IPS-18a (cell line): ENCODE data around the gene ADGRL3.

Experiments
- H3K27ac ChIP-seq: one replicate; pipeline ENCODE4 v1.5.1; 2013; ENCODE audit warnings: low read length
- H3K27me3 ChIP-seq: one replicate; pipeline ENCODE4 v1.6.1; 2013; ENCODE audit warnings: mild to moderate bottlenecking, low read length; ENCODE audit not compliant: control insufficient read depth, insufficient read depth
- H3K36me3 ChIP-seq: one replicate; pipeline ENCODE4 v1.6.1; 2013; ENCODE audit warnings: low read depth, low read length; ENCODE audit not compliant: control insufficient read depth
- H3K4me1 ChIP-seq: one replicate; pipeline ENCODE4 v1.6.1; 2013; ENCODE audit warnings: low read depth, low read length; ENCODE audit not compliant: control insufficient read depth
- H3K4me3 ChIP-seq: one replicate; pipeline ENCODE4 v1.5.1; 2013; ENCODE audit warnings: low read length
- H3K9ac ChIP-seq: one replicate; pipeline ENCODE4 v1.6.1; 2013; ENCODE audit warnings: mild to moderate bottlenecking, low read length, moderate library complexity
- H3K9me3 ChIP-seq: one replicate; pipeline ENCODE4 v1.6.1; 2013; ENCODE audit warnings: low read depth, low read length; ENCODE audit not compliant: control insufficient read depth

The ADGRL3 gene

DNA sequence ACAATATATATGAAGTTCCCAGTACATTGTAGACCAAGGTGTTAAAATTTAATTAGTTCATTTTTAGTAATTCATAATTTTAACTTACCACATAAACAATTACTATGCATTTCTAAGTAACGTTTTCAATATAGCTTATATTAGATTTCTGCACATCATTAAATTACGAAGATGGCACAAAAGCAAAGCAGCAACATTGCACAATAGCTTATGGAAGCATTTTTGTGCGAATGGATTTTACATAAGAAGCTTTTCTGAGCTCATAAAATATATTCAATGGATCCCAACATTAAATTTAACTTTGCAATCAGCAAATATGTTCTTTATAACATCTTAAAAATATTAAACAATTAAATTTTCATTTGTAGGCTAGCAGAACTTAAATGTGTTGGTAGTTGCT, 875.4 kb downstream of the ADGRL3 start:
- no peaks in the 10 kb centered on the region for H3K9me3 ChIP-seq
- H3K9ac ChIP-seq = no peak overlapping the region
- peaks cover 30% of the 10 kb centered on the region for H3K4me1 ChIP-seq
- no peak overlapping the region for H3K27ac ChIP-seq
- H3K27me3 ChIP-seq = no peaks in the 10 kb centered on the region
- H3K36me3 ChIP-seq = no peaks in the 10 kb centered on the region
- no peak overlapping the region for H3K4me3 ChIP-seq

DNA sequence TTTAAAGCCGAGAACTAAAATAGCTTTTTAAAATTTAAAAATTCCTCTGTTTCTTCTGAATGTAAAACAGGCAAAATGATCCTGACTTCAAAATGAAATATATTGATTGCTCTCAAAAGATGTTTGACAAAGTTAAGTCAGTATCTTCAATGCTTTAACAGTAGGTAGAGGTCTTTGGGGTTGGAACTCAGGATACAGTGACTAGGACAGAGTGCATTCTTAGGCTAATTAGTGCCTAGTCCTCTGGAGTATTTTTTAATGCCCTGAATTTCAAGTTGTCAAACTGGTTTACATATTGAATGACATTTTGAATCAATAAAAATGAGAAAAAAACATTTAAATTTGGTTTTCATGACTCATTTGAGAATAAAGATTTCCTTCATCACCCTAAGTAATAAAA, 877.3 kb downstream of the ADGRL3 start:
- Histone ChIP-seq H3K4me3 (no peak overlapping the region), H3K9me3 (no peaks in the 10 kb centered on the region), H3K4me1 (peaks cover 31% of the 10 kb centered on the region), H3K36me3 (no peaks in the 10 kb centered on the region), H3K9ac (no peak overlapping the region), H3K27me3 (no peaks in the 10 kb centered on the region), H3K27ac (no peak overlapping the region)

DNA sequence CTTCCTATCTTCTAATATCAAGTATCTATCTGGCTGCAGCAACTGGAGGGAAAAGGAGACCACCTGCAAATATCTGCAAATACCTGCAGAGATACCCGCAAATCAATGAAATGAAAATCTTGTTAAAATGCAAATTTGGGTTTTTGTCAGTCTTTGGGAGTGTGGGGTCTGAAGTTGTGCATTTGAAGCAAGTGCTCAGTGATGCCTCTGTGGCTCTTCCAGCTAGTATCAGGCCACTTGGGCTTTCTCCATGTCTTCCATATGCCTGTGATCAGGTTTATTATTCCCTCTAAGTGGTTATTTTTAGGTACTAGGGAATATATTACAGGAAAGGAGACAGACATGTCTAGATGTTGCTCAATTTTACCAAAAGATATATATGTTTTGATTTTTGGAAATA, 880.3 kb downstream of the ADGRL3 start:
- Histone ChIP-seq H3K27me3 (no peaks in the 10 kb centered on the region), H3K27ac (no peak overlapping the region), H3K4me1 (peaks cover 25% of the 10 kb centered on the region), H3K9ac (no peak overlapping the region), H3K9me3 (no peaks in the 10 kb centered on the region), H3K4me3 (peak overlapping the region; percentile 19), H3K36me3 (no peaks in the 10 kb centered on the region)

DNA sequence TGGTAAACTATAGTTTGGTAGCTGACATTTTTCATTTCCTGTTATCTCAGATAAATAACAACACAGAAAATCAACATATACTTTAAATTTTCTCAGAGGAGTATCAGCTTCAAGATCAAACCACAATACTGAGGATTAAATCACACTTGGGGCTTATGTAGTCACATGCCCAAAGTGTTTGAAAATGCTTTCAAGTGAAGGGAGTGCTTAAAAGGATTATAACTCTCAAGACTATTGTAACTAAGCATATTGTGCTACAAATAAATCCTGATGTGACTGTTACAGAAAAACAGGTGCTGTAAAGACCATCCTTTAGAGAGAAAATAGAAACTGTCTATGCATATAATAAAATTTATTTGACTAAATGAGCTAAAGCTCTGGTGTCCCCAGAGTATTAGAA, 887.6 kb downstream of the ADGRL3 start:
- H3K27me3 ChIP-seq = no peaks in the 10 kb centered on the region
- no peak overlapping the region for H3K9ac ChIP-seq
- H3K4me1 ChIP-seq = no peaks in the 10 kb centered on the region
- no peak overlapping the region for H3K4me3 ChIP-seq
- no peaks in the 10 kb centered on the region for H3K9me3 ChIP-seq
- no peak overlapping the region for H3K27ac ChIP-seq
- H3K36me3 ChIP-seq = no peaks in the 10 kb centered on the region

DNA sequence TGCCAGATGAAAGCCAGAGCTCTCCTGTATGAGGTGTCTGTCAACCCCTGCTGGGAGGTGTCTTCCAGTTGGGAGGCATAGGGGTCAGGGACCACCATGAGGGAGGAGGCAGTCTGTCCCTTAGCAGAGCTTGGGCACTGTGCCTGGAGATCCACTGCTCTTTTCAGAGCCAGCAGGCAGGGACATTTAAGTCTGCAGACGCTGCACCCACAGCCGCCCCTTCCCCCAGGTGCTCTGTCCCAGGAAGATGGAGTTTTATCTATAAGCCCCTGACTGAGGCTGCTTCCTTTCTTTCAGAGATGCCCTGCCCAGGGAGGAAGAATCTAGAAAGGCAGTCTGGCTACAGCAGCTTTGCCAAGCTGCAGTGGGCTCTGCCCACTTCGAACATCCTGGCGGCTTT, 893.6 kb downstream of the ADGRL3 start:
- no peaks in the 10 kb centered on the region for H3K9me3 ChIP-seq
- H3K4me1 ChIP-seq = no peaks in the 10 kb centered on the region
- no peaks in the 10 kb centered on the region for H3K27me3 ChIP-seq
- H3K36me3 ChIP-seq = no peaks in the 10 kb centered on the region
- no peak overlapping the region for H3K4me3 ChIP-seq
- no peak overlapping the region for H3K9ac ChIP-seq
- H3K27ac ChIP-seq = no peak overlapping the region

DNA sequence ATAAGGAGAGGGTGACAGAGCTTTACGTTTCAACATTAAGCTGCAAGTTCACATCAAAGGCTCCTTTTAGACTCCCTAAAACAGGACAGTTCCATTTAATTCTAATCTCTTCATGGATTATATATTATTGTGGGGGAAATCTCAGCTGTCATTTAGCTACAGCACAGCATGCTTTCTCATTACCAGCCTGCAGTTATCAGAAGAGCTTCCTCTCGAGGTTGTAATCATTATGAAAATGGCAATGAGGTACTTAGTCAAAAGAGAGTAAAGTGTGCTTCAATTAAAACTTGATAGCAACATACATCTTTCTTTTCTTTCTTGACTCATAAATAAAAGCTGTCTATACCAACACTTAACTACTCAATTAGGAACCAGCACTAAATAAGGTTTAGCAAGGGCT, 896.8 kb downstream of the ADGRL3 start:
- Histone ChIP-seq H3K9ac (no peak overlapping the region), H3K4me1 (no peaks in the 10 kb centered on the region), H3K27ac (no peak overlapping the region), H3K9me3 (no peaks in the 10 kb centered on the region), H3K4me3 (no peak overlapping the region), H3K36me3 (no peaks in the 10 kb centered on the region), H3K27me3 (no peaks in the 10 kb centered on the region)

DNA sequence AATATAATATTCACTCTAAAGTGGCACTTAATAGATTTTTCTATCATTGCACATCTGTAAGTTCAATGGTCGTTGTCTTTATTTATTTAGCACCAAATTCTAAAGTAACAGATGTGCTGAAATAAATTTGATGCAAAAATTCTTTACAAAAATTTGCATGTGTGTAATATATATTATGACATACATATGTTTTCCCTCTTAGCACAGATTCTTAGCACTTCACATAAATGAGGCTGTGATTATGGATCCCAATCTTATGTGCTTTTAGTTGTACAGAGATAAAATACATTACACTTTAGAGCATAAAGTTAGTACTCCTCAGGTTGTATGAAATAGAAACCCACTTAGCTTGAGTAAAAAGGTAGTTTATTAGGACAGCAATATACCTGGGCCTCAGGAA, 915.1 kb downstream of the ADGRL3 start:
- Histone ChIP-seq H3K4me1 (no peaks in the 10 kb centered on the region), H3K27ac (no peak overlapping the region), H3K27me3 (no peaks in the 10 kb centered on the region), H3K36me3 (no peaks in the 10 kb centered on the region), H3K9ac (no peak overlapping the region), H3K4me3 (no peak overlapping the region), H3K9me3 (no peaks in the 10 kb centered on the region)

DNA sequence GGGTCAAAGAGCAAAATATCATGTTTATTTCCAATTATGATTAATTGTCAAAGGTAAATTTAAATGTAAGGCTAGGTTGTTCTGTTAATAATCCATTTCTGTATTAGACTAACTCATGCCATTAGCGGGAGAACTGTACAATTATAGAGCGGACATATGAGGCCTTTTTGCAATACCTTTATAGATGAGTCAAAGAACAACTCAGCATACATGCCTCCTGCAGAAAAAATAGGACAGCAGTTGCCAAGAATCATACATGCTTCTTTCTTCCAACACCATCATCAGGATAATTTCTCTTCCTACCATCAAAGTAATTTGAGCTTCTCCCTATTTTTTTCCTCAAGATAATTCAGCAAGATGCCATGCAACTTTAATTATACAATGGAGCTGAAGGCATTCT, 917.8 kb downstream of the ADGRL3 start:
- Histone ChIP-seq H3K9ac (no peak overlapping the region), H3K4me1 (no peaks in the 10 kb centered on the region), H3K36me3 (no peaks in the 10 kb centered on the region), H3K27ac (no peak overlapping the region), H3K27me3 (no peaks in the 10 kb centered on the region), H3K4me3 (no peak overlapping the region), H3K9me3 (no peaks in the 10 kb centered on the region)

DNA sequence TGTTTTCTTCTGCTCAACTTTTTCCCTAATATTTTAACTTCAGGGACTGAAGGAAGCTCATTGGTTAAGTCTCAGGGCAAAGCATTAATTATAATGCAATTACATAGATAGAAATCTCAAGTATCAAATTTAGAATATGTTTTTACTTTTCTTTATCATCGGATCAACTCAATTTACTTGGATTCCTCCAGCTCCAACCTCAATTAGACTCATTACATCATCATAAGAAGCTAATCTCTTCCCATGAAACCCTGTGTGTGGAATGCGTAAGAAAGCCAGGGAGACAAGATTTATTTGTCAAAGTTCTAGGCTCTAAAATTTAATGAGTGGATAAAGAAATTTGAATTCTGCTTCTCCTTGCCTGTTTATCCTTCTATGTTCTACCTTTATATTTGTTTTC, 918.4 kb downstream of the ADGRL3 start:
- H3K9ac ChIP-seq = no peak overlapping the region
- no peak overlapping the region for H3K4me3 ChIP-seq
- H3K36me3 ChIP-seq = no peaks in the 10 kb centered on the region
- no peaks in the 10 kb centered on the region for H3K27me3 ChIP-seq
- H3K9me3 ChIP-seq = no peaks in the 10 kb centered on the region
- H3K27ac ChIP-seq = no peak overlapping the region
- H3K4me1 ChIP-seq = no peaks in the 10 kb centered on the region

DNA sequence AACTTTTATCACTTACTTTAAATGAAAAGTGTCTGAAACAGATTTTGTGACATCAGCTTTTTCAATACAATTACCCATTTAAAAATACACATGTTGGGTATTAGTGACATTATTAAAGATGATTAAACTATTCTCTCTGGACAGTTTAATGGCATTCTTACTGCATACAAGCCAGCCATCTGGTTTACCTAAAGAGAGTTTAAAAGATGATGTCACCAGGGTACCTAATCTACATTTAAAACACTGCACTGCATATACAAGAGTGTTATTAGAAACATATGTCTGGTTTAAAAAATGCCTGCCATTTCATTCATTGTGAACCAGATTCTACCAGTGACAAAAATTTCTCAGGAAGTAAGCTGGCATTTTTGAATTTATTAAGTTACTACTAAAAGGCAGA, 919.1 kb downstream of the ADGRL3 start:
- Histone ChIP-seq H3K27me3 (no peaks in the 10 kb centered on the region), H3K36me3 (no peaks in the 10 kb centered on the region), H3K27ac (no peak overlapping the region), H3K4me1 (no peaks in the 10 kb centered on the region), H3K9ac (no peak overlapping the region), H3K4me3 (no peak overlapping the region), H3K9me3 (no peaks in the 10 kb centered on the region)

DNA sequence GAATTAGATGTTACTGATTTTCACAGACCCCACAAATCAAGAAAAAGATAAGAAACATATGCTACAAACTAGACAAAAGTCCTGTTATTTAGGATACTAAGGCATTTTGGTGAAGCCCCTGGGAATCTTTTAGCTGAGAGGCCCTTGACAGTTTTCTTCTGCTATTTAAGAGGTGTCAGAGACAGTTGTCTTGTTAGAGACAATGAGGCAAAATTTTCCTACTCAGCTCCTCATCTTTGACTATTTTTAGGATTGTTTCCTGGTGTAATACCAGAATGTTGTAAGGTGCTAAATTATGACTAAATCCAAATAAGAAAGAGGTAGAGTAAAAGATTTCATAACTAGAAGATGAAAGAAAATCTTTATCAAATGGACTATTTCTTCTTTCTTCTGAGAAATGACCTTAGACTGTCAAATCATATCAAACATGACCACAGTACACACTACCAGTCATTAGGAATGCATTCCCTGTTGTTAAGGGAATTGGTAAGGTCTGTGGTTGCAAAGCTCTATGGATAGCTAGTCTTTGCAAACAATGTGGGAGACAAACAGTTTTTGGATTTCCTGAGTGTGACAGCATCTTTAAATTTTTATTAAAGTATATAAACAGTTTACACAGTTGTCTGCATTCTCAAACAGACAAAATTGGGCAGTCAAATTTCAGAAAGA, 926.1 kb downstream of the ADGRL3 start:
- H3K36me3 ChIP-seq = no peaks in the 10 kb centered on the region
- H3K27me3 ChIP-seq = no peaks in the 10 kb centered on the region
- no peaks in the 10 kb centered on the region for H3K4me1 ChIP-seq

More for the DNA sequence above, 926.1 kb downstream of the ADGRL3 start:
- H3K4me3 ChIP-seq = no peak overlapping the region
- no peaks in the 10 kb centered on the region for H3K9me3 ChIP-seq
- H3K27ac ChIP-seq = no peak overlapping the region
- H3K9ac ChIP-seq = no peak overlapping the region
